Germinal center (tissue), 1 donor: Measurements from ENCODE around the gene GPR17.

Source experiments
- DNase-seq: peaks from one replicate; pipeline ENCODE4 v3.0.0; 2012; ENCODE audit warnings: mixed read lengths, low spot score

Gene GPR17

DNA sequence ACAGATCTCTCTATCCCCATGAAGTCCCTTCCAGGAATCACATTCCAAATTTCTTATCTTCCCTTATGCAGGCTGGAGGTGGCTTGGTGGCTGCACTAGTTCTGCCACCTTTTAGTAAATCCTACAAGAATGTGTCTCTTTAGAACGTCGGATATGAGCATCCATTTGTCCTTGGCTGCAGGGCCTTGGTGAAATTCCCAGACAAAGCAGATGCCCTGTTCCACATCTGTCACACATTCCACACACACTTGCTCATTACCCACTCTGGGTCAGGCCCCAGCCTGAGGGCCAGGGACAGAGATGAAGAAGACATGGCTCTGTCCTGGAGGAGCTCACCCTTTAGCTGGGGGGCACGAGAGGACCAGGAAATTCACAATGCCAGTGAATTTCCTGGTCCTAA is 31.2 kb upstream of the GPR17 start:
- no peak for DNase-seq

DNA sequence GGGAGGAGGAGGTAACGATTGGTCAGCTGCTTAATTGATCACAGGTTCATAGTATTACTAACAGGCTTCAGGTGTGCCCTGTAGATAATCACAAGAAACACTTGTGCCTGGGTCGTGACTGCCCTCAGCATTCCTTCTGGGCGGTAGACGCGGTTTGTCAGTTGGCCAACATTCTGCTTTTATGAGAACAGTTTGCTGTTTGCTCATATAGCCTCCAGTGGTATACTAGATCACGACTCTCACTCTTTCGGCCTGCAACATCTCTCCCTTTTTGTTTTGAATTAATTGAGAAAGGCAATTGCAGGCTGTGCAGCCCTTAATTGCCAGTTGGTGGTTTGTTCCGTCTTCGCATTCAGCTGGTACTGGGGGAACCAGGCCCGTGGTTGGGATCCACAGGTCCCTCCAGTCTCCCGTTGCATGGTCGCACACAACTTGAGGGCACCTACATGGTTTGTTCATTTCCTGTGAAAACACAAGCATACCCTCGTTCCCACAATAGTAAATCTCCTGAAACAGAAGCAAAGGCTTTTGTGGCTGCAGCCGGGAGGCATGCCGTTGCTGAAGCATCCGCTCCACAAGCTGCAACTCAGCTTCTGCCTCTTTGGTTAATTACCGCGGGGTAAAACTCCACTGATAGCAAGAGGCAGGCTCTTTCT is 30.3 kb upstream of the GPR17 start:
- DNase-seq: no peak

DNA sequence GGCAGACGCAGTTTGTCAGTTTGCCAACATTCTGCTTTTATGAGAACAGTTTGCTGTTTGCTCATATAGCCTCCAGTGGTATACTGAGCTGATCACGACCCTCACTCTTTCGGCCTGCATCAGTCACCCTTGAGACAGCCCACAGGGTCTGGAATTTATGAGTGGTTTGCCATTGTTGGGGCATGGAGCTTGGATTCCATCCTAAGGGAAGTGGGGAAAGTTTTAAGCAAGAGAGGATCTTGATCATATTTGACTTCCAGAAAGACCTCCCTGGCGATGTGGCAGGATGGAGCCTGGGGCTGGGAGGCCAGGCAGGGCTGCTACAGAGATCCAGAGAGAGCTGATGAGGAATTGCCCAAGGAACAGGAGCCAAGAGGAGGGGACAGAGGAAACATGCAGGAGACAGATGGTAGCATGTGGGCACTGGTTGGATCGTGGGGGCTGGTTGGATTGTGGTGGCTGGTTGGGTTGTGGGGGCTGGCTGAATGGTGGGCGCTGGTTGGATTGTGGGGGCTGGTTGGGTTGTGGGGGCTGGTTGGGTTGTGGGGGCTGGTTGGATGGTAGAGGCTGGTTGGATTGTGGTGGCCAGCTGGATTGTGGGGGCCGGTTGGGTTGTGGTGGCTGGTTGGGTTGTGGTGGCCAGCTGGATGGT is 27.3 kb upstream of the GPR17 start:
- no peak for DNase-seq

- no peak for DNase-seq
Measured at GRCh38 chr2:127619203-127619590, 26.8 kb upstream of the GPR17 start.

GRCh38 chr2:127619877-127620705 is 25.9 kb upstream of the GPR17 start:
- DNase-seq: no peak

DNA sequence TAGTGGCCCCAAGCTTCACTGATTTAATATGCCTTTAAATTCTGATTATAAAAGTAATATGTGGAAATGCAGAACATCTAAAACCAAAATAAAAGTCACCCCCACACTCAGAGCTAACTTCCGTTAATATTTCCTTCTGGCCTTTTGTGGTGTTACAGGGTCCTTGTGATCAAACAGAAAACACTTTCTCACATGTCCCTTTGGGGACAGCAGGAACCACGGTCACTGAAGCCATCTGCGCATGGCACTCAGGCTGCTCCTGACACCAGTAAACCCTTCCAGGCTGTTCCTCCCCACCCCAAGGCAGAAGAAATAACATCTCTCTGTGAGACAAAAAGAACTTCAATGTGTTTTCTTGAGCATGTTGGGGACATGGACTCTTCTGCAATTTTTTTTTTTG is 25.1 kb upstream of the GPR17 start:
- peak; percentile 85 for DNase-seq

- DNase-seq: no peak
Measured at GRCh38 chr2:127621981-127622431, 23.9 kb upstream of the GPR17 start.

DNA sequence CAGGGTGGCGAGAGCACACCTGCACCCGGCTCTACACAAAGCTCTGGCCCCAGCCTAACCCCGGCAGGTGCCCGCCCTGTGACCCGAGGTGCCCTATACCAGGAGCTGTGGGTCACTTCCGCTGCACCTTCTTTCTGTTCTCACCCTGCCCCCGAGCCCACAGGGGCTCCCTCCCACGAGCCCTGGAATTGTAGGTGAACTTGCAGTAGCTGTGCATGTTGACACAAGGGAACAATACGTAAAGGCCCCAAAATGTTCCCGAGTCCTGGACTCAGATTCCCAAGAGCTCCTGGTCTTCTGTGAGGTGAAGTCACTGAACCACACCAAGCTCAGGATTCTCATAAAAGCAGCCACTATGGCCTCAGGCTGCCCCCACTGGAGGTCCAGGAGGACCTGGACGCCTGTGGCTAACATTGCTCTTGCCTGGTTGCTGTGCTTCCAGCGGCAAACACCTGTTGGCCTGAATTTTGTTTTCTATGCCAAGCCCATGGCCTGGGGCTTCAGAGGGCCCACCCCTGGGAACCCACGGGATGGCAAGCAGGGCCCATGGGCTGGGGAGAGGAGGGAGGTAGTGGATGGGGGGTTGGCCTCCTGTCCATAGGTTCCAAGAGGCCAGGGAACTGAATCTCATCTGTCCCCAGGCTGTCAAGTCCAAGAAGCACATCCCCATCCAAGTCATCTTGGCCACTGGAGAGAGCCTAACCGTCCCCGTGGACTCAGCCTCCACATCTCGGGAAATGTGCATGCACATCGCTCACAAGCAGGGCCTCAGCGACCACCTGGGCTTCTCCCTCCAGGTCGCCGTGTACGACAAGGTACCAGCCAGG is 23.2 kb upstream of the GPR17 start:
- no peak for DNase-seq

- DNase-seq: no peak
Measured at GRCh38 chr2:127623388-127624319, 22.3 kb upstream of the GPR17 start.

DNA sequence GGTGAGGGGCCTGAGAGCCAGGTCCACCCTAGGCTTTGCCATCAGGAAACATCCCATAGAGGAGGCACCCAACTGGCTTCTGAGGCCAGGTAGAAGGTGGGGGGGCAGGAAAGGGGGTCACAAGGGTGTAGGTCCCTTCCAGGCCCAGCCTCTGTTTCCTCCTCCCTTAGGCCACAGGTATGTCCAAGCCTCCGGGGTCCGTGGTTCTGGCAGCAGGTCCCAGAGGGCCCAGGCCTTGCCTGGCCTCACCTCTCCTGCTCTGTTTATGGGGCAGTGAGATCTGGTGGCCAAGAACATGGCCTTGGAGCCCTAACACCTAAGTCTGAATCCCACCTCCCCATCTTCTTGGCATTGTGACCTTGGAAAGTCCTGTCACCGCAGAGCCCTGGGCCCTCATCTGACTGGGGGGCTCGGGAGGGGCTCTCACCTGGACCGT is 21.6 kb upstream of the GPR17 start:
- no peak for DNase-seq

- no peak for DNase-seq
Measured at GRCh38 chr2:127624756-127625571, 21.0 kb upstream of the GPR17 start.

GRCh38 chr2:127625572-127625951 is 20.4 kb upstream of the GPR17 start:
- no peak for DNase-seq

DNA sequence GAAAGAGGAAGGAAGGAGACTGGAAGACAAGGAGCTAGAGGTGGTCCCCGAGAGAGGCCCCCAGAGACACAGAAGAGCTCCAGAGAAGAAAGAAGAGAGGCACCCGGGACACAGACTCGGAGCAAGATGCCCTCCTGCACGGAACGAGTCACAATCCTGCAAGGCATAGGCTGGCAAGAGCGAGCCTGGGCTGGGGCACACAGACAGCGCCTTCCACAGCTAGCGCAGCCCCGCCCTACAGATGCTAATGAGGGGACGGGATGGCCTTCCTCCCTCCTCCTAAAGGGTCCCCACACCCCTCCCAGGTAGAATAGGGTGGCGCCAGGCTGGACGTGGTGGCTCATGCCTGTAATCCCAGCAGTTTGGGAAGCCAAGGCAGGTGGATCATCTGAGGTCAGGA is 19.8 kb upstream of the GPR17 start:
- DNase-seq: no peak

GRCh38 chr2:127626917-127627739 is 18.8 kb upstream of the GPR17 start:
- DNase-seq: no peak

DNA sequence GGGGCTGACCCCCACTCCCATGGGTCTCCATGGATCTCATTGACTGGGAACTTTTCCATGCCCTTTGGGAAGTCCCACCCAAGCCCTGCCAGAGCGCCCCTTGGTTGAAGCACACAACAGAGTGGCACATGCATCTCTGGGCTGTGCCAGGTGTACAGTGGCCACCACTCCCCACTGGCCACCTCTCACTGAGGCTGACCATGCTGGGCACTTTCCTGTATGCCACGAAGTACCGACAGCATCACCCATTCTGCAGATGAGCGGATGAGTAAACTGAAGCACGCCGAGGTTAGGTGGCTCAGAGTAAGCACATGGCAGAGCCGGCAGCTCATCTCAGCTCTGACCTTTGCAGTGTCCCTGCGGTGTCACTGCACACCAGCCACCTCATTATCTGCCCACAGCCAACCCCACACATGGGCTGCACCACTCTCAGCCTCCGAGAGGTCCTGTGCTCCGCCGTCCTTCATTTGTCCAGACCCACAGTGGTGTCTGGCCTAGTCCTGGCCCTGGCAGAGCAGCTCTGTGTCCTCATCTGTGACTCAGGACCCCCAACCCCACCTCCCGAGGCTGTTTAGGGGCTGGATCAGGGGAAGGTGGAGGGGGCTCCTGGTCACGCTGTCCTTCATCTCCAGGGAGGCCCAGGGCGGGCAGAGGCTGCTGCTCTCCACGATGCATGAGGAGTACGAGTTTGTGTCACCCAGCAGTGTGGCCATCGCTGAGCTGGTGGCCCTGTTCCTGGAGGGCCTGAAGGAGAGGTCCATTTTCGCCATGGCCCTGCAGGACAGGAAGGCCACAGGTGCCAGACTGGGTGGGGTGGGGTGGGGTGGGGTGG is 18.0 kb upstream of the GPR17 start:
- DNase-seq: no peak

DNA sequence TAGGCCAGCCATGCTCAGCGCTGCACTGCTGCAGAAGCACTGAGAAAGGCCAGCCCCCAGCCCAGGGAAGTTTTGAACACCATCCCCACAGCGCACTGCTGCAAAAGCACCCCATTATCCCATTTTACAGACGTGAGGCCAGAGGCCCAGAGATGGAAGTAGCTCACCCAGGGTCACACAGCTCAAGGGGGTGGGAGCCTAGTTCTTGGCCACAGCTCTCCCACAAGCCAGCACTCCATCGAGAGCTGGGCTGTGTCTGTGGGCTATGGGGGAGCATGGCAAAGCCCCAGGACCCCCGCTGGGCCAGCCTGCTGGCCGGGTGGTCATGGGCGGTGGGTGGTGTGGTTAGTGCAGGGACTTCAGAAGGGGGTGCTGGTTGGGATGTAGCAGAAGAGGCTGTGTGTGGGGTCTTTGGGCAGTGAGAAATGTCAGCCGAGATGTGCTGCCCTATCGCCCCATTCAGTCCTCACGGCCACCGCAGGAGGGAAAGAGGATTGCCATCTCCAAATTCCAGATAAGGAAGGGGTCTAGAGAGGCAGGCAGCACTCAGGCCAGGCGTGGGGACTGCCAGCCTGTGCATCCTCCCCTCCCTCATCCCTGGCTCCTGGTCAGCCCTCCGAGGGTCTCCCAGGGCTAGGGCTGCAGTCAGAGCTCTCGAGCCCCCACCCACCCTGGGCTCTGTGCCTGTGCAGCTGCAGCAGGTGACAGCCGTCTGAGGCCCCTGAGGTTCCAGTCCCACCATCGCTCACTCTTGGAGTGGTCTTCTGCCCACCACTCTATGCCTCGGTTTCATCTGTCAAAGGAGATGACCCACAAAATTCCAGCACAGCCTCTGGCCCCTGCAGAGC is 17.0 kb upstream of the GPR17 start:
- DNase-seq: no peak

- DNase-seq: no peak
Measured at GRCh38 chr2:127629637-127630036, 16.3 kb upstream of the GPR17 start.
